Kidney tubule cell (primary cell): ENCODE results near the gene DOCK11.

ENCODE experiments used
- DNase-seq: peaks from one replicate; pipeline ENCODE4 v3.0.0-alpha.2; 2018; ENCODE audit warnings: low spot score

DOCK11 gene

DNA sequence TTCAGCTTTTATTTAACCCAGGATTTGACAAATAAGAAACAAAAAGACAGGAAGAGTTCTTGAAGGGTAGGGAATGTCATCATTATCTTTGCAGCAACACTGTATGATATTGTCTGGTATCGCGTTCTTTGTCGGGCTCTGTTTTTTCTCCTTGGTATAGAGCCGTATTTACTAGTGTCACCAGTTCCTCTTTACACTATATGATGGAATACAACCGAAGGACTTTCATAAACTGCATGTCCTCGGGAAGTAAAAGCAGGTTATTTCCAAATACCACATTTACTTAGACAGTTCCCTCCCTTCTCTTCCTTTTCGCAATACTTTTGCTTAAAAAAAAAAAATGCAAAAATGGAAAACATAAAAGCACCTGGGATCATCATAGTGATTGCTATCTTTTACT, 135.2 kb downstream of the DOCK11 start:
- no peak for DNase-seq

DNA sequence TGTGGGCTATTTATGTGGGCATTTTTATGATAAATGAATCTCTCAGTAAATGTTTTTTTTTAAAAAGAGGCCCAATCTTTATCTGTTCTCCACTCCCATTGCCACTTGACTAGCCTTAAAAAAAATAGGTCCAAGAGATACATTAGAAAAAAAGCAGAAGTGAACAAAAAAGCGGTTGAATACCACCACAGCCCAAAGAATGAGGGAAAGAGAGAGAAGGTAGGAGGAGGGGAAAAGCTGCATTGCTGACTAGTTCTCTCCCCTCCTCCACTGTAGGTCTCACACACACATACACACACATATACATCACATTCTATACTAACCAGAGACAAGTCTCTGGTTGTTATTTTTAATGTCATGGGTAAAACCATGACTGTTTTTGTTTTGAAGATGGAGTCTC, 136.0 kb downstream of the DOCK11 start:
- no peak for DNase-seq

DNA sequence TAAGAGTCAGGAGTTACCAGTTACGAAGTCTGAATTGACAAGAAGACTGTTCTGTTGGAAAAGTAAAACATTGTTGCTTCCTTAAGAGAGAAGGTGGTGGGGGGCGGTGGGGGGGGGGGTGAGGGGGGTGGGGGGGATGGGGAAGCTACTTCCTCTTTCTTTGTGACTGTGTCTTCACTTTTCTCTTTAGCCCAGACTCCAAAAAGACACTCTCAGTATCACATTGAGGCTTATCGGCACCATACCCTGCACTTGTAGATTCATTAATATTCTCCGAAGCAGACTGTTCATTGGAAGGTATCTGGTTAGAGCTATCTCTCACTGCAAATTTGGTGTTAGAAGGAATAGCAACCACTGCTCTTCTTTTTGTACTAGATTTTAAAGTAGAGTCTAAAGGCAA, 137.2 kb downstream of the DOCK11 start:
- no peak for DNase-seq

DNA sequence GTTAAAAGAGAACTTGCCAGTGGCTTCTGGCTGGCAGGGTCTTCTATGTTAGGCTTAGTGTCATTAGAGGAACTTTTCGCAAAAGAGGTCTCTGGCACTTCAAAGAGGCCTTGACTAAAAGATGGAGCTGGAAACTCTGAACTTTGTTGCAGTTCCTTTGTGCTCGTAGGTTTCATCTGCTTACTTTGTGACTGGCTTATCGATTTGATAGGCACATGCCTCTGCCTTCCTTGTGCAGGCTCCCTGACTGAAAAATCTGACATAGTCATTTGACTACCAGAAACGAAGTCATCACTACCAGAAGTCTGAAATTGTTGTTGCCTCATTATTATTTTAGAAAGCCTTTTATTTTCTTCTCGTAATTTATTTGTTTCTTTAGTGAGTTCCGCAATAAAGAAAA, 137.9 kb downstream of the DOCK11 start:
- DNase-seq: no peak

GRCh38 chrX:118634336-118634735, 138.7 kb downstream of the DOCK11 start:
- DNase-seq: no peak

DNA sequence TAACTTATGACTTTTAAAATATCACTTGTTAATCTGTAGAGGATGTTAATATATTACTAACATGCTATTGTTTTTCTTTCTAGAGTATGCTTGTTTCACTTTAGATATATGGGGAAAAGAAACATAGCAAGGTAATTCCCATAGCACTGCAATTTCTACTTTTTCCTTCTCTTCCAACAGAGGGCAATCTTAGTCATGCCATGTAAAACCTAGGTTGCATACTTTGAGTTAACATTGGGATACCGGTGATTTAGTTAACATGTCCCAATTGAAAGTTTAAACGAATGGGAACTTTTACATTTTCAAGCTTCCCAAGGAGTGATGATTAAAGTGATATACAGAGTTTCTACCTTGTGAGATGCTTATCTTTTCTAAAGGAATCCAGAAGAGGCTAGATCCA, 142.4 kb downstream of the DOCK11 start:
- peak; percentile 16 for DNase-seq

DNA sequence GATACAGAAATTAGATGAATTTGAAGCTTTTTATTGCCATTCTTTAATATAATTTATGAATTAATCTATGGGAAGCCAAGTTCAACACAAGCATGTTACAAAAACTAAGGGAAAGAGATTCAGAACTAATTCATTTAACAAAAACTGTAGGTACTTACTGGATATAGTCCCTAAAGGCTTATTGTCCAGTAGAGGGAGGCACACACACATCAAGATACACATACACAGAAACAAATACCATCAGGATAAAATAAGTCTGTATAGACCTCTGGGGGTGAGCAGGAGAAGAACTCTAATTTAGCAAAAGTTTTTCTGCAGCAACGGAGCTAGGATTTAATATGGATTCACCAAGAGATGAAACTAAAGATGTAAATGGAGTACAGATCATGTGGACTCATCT, 148.8 kb downstream of the DOCK11 start:
- peak; percentile 49 for DNase-seq

DNA sequence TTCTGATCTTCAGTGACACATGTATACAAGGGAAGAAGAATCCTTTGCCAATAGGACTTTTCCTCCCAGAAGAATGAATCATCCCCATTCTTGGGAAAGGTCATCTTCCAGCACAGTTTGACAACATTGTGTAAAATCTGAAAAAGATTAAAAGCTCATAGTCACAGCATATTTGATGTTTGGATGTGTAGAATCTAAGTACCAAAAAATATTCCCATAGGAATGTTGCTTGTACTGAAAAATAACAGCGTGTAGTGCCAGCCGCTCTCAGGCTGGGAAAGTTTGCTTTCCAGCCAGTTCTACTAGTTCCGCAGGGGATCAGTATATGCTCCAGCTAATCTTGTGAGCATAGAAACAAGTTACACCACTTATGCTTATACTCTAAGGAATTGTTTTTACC, 157.1 kb downstream of the DOCK11 start:
- DNase-seq: no peak

- DNase-seq: no peak
These were observed 158.7 kb downstream of the DOCK11 start for GRCh38 chrX:118654331-118654730.

GRCh38 chrX:118655561-118656246, 160.1 kb downstream of the DOCK11 start:
- DNase-seq: peak; percentile 55

- no peak for DNase-seq
These were observed 161.8 kb downstream of the DOCK11 start for GRCh38 chrX:118657413-118657812.

- DNase-seq: no peak
These were observed 164.5 kb downstream of the DOCK11 start for GRCh38 chrX:118660085-118660484.

- no peak for DNase-seq
These were observed 169.6 kb downstream of the DOCK11 start for GRCh38 chrX:118665204-118665603.

DNA sequence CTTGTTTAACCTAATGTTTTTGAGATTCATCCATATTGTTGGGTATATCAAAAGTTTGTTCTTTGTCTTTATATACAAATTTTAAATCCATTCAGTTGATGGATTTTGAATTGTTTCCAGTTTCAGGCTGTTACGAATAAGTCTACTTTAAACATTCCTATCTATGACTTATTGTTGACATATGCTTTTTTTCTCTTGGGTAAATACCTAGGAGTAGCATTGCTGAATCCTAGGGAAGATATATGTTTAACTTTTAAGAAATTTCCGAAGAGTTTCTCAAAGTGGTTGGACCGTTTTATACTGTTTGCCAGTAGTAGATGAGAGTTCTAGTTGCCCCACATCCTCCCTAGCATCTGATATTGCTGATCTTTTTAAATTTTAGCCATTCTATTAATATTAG, 170.9 kb downstream of the DOCK11 start:
- no peak for DNase-seq

DNA sequence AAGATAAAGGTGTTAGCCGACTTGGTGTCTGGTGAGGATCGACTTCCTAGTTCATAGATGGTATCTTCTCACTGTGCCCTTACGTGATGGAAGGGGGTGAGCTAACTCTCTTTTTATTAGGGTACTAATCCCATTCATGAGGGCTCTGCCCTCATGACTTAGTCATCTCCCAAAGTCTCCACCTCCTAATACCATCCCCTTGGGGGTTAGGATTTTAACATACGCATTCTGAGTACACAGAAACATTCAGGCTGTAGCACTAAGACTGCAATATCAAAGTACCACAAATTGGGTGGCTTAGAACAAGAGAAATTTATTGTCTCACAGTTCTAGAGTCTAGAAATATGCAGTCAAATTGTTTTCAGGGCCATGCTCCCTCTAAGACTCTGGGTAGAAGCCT, 173.8 kb downstream of the DOCK11 start:
- no peak for DNase-seq

GRCh38 chrX:118675326-118675965, 179.8 kb downstream of the DOCK11 start:
- DNase-seq: no peak

DNA sequence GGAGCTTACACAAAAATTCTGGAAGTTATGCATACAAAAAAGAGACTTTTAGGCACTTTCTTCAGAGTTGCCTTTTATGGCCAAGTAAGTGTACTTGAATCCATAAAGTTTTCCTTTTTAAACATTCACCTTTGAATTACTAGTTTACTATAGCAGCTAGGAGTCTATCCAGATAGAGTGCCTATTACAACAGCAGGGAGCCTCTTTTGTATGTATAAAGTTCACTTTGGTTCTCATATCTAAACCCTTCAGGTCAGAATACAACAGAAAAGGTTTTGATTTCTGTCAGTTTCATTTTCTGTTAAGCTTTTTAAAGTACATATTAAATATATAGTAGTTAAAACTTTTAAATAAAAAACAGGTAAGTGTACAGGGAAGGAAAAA, 180.3 kb downstream of the DOCK11 start:
- no peak for DNase-seq

- DNase-seq: no peak
These were observed 181.7 kb downstream of the DOCK11 start for GRCh38 chrX:118677318-118677717.

DNA sequence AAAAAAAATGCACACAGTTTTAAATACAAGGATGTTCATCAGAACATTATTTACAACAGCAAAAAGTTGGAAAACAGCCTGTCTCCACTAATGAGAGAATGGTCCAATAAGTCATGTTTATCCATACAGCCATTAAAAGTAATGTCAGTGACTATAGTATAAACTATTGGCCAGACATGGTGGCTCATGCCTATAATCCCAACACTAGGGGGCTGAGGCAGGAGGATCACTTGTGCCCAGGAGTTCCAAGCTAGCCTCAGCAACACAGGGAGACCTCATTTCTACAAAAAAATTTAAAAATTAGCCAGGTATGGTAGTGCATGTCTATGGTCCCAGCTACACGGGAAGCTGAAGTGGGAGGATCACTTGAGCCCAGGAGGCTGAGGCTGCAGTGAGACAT, 183.7 kb downstream of the DOCK11 start:
- no peak for DNase-seq

- no peak for DNase-seq
These were observed 186.8 kb downstream of the DOCK11 start for GRCh38 chrX:118682258-118683014.

- DNase-seq: no peak
These were observed 189.8 kb downstream of the DOCK11 start for GRCh38 chrX:118685393-118685792.

GRCh38 chrX:118688935-118689334, 193.3 kb downstream of the DOCK11 start:
- no peak for DNase-seq

DNA sequence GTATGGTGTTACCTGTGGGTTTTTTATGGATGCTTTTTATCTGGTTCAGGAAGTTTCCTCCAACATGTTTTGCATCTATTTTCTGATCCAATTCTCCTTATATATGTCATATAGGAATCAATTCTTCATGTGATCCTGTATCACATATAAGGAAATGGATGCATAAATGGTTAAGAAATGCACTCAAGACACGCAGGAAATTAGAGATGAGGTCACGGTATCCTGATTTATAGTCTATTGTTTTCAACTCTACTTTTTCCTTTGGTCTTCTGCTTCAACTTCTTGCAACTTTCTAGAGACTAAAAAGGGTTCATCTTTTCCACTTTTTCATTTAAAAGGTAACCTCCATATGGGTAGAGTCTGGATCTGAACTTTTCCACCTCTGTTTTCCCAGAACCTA, 198.2 kb downstream of the DOCK11 start:
- DNase-seq: no peak
